B cell (primary cell): ENCODE results near the gene METTL17. TPM values are rescaled to one million over a fixed set of nuclear protein-coding genes. Genes with fewer than 3 reads are reported as not detected.

Source experiments
- ATAC-seq: fragments of 200-7000 bp; cut with Tn5 transposase; one replicate; pipeline ENCODE4 v1.10.0; 2021; ENCODE audit warnings: low read depth, mild to moderate bottlenecking, moderate number of reproducible peaks, moderate library complexity
- CTCF ChIA-PET: fragments of 350-600 bp; sonication (Branson Sonifier 250); formaldehyde crosslinking; loops from one replicate; lab custom pipeline; 2021; ENCODE audit warnings: antibody characterized with exemption, inconsistent platforms; lab: Charles Lee
- POLR2A ChIA-PET: fragments of 350-600 bp; sonication (Branson Sonifier 250); formaldehyde crosslinking; loops from one replicate; lab custom pipeline; 2021; ENCODE audit warnings: antibody characterized with exemption; lab: Charles Lee
- DNase-seq: peaks from one replicate; pipeline ENCODE4 v3.0.0; 2013
- H2AFZ ChIP-seq: 2 replicates; pipeline ENCODE4 v1.6.1; 2012; ENCODE audit warnings: mild to moderate bottlenecking, low read depth, low read length; ENCODE audit not compliant: insufficient read depth, poor library complexity, severe bottlenecking
- H3K27ac ChIP-seq, 2 donors: 1 replicate in 1 of 2; 2 replicates in 1 of 2; pipeline ENCODE4 v1.5.1; 2012 to 2013; ENCODE audit warnings: low read length in 2 of 2, mild to moderate bottlenecking in 2 of 2, moderate library complexity in 1 of 2
- H3K27me3 ChIP-seq, 4 experiments: fragments of 200-600 bp in 1 of 4; sonication (generic) in 1 of 4; replicated peaks in 1 of 4; 1 replicate in 2 of 4; 2 replicates in 2 of 4; pipeline versions ENCODE4 v1.6.1 to v1.7.0; 2013 to 2016; ENCODE audit warnings: low read length in 3 of 4, mild to moderate bottlenecking in 2 of 4, mixed read lengths in 1 of 4, moderate library complexity in 1 of 4; ENCODE audit not compliant: insufficient read depth in 4 of 4, control insufficient read depth in 3 of 4; ENCODE audit errors: control extremely low read depth in 1 of 4
- H3K36me3 ChIP-seq, 2 experiments: replicated peaks in 1 of 2; 1 replicate in 1 of 2; 2 replicates in 1 of 2; pipeline versions ENCODE4 v1.6.1 to v1.7.1; 2013; ENCODE audit warnings: low read length in 1 of 2; ENCODE audit not compliant: insufficient read depth in 2 of 2, control insufficient read depth in 1 of 2; ENCODE audit errors: control extremely low read depth in 1 of 2, extremely low read depth in 1 of 2
- H3K4me1 ChIP-seq, 2 donors: fragments of 200-600 bp in 1 of 2; sonication (generic) in 1 of 2; 1 replicate in 1 of 2; 2 replicates in 1 of 2; pipeline versions ENCODE4 v1.5.1 to v1.6.1; 2013 to 2017; ENCODE audit warnings: low read length in 2 of 2; ENCODE audit not compliant: control insufficient read depth in 2 of 2, insufficient read depth in 2 of 2
- H3K4me2 ChIP-seq: replicated peaks from 2 replicates; pipeline ENCODE3; 2012; ENCODE audit warnings: mild to moderate bottlenecking, low read depth, low read length; ENCODE audit not compliant: poor library complexity, severe bottlenecking
- H3K4me3 ChIP-seq, 5 experiments: fragments of 200-600 bp in 1 of 5; sonication (generic) in 1 of 5; 1 replicate in 3 of 5; 2 replicates in 2 of 5; pipeline versions ENCODE4 v1.5.1 to v1.7.0; 2011 to 2016; ENCODE audit warnings: low read length in 4 of 5, mild to moderate bottlenecking in 4 of 5, low read depth in 2 of 5, control low read depth in 1 of 5, moderate library complexity in 1 of 5; ENCODE audit not compliant: insufficient read depth in 1 of 5; ENCODE audit errors: control extremely low read depth in 1 of 5, extremely low read depth in 1 of 5
- H3K79me2 ChIP-seq: fragments of 200-600 bp; sonication (generic); one replicate; pipeline ENCODE4 v1.6.0; 2016; ENCODE audit warnings: low read length; ENCODE audit not compliant: control insufficient read depth, insufficient read depth
- H3K9ac ChIP-seq: fragments of 200-600 bp; sonication (generic); 2 replicates; pipeline ENCODE4 v1.6.1; 2017; ENCODE audit warnings: mild to moderate bottlenecking, low read length, moderate library complexity
- H3K9me3 ChIP-seq, 3 donors: one replicate each; pipeline versions ENCODE4 v1.6.1 to v1.7.1; 2013; ENCODE audit warnings: low read length in 2 of 3; ENCODE audit not compliant: control insufficient read depth in 2 of 3, insufficient read depth in 1 of 3; ENCODE audit errors: control extremely low read depth in 1 of 3
- H4K20me1 ChIP-seq: 2 replicates; pipeline ENCODE4 v1.6.0; 2012; ENCODE audit warnings: mild to moderate bottlenecking, low read length; ENCODE audit not compliant: insufficient read depth, control insufficient read depth, poor library complexity, severe bottlenecking
- H3K27ac Mint-ChIP-seq: one replicate; pipeline ENCODE4 v1.8.0; 2021; ENCODE audit warnings: mixed read lengths
- H3K27me3 Mint-ChIP-seq: one replicate; pipeline ENCODE4 v1.8.0; 2021; ENCODE audit warnings: mixed read lengths
- H3K4me1 Mint-ChIP-seq: one replicate; pipeline ENCODE4 v1.8.0; 2021; ENCODE audit warnings: mixed read lengths
- H3K4me3 Mint-ChIP-seq: one replicate; pipeline ENCODE4 v1.8.0; 2021; ENCODE audit warnings: mixed read lengths
- H3K9me3 Mint-ChIP-seq: one replicate; pipeline ENCODE4 v1.8.0; 2022; ENCODE audit warnings: mixed read lengths; ENCODE audit not compliant: insufficient read depth
- EZH2 ChIP-seq: IDR thresholded peaks from 2 replicates; pipeline ENCODE4 v1.6.1; 2012; ENCODE audit warnings: borderline replicate concordance, low read depth, mild to moderate bottlenecking, moderate library complexity, low read length; ENCODE audit not compliant: insufficient read depth, poor library complexity, severe bottlenecking
- WGBS: methylation state at CpG from one replicate; pipeline ENCODE4 v1.1.5; 2013; ENCODE audit warnings: missing lambda C conversion rate; ENCODE audit not compliant: insufficient coverage; 5-methylcytosine and 5-hydroxymethylcytosine counted together
- intact Hi-C: fragments of 100-400 bp; cut with micrococcal nuclease; formaldehyde crosslinking; loops from one replicate; pipeline ENCODE4 v1.10.0; 2022
- polyA plus RNA-seq: library from polyadenylated mRNA; depleted of rRNA; stranded (reverse); fragments of >200 nt; gene quantifications from 2 replicates; pipeline ENCODE4 v1.2.3, GENCODE V29; 2012
- total RNA-seq, 2 donors: library from RNA; stranded (reverse); fragments of 120-200 nt in 1 of 2; gene quantifications; 1 replicate in 1 of 2; 2 replicates in 1 of 2; pipeline versions ENCODE4 v1.2.3 to v1.2.4, GENCODE V29; 2013 to 2022
- TF ChIP-seq, protein P1 (sequence below): fragments of 200-600 bp; IDR thresholded peaks from one replicate; pipeline ENCODE4 v1.8.0; 2022; ENCODE audit warnings: antibody characterized with exemption, mild to moderate bottlenecking

Gene METTL17
- total and polyA plus RNA-seq, 2 donors (not counting 1 experiment from before 2014, with no cell fraction given), result 116 to 201 TPM

DNA sequence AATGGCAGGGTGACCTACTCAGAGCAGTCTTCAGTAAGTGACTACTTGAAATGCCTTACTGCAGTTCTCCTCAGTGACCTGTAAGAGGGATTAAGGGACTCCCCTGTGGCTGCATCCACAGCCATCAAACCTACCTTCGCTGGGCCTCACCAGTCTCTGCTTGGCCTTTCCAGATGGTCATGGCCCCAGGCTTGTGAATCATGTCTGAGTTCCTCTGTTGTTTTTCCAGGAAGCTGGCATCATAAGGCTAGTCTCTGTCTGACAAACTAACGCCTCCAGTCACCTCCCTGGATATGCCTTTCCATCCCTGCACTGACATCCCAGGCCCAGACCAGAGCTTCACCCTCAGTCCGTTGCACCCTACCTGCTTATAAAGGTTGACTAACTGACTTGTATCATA, 20.4 kb upstream of the METTL17 start:
- ChIA-PET CTCF (interaction anchor here (2.5 to 7.2 kb wide), 3 partner anchors 8 to 273 kb away, joined by 20 to 67 read pairs (median 46); no protein-coding TSS in a partner anchor), POLR2A (no interaction called here)
- Mint-ChIP-seq H3K9me3 (no peaks in the 10 kb centered on the region), H3K4me3 (no peak overlapping the region), H3K27ac (no peak overlapping the region), H3K27me3 (peaks cover 71% of the 10 kb centered on the region), H3K4me1 (peaks cover 11% of the 10 kb centered on the region)
- no peak for ATAC-seq
- Histone ChIP-seq H3K4me1 (peaks cover 8 to 14% of the 10 kb centered on the region in 2 donors), H3K9ac (no peak overlapping the region), H2AFZ (no peak overlapping the region), H3K4me2 (no peak overlapping the region), H3K9me3 (no peaks in the 10 kb centered on the region), H4K20me1 (no peaks in the 10 kb centered on the region), H3K4me3 (no peak overlapping the region), H3K79me2 (no peaks in the 10 kb centered on the region), H3K27me3 (peaks cover 0 to 52% (median 17%) of the 10 kb centered on the region in 4 experiments), H3K36me3 (no peaks in the 10 kb centered on the region), H3K27ac (no peak overlapping the region)
- intact Hi-C loops, result no loop called here
- no peak for TF ChIP-seq EZH2
- TF ChIP-seq, protein P1, sequence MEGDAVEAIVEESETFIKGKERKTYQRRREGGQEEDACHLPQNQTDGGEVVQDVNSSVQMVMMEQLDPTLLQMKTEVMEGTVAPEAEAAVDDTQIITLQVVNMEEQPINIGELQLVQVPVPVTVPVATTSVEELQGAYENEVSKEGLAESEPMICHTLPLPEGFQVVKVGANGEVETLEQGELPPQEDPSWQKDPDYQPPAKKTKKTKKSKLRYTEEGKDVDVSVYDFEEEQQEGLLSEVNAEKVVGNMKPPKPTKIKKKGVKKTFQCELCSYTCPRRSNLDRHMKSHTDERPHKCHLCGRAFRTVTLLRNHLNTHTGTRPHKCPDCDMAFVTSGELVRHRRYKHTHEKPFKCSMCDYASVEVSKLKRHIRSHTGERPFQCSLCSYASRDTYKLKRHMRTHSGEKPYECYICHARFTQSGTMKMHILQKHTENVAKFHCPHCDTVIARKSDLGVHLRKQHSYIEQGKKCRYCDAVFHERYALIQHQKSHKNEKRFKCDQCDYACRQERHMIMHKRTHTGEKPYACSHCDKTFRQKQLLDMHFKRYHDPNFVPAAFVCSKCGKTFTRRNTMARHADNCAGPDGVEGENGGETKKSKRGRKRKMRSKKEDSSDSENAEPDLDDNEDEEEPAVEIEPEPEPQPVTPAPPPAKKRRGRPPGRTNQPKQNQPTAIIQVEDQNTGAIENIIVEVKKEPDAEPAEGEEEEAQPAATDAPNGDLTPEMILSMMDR, result no peak
- no peak for DNase-seq
- WGBS, result 95% methylated on average over 2 of the region's 3 CpGs

- Histone ChIP-seq H4K20me1 (no peaks in the 10 kb centered on the region), H3K27ac (no peak overlapping the region), H3K79me2 (no peaks in the 10 kb centered on the region), H2AFZ (peak overlapping the region; percentile 94), H3K27me3 (peaks cover 0 to 43% (median 10%) of the 10 kb centered on the region in 4 experiments), H3K36me3 (no peaks in the 10 kb centered on the region), H3K4me1 (peaks cover 8 to 14% of the 10 kb centered on the region in 2 donors), H3K4me3 (peak overlapping the region in 4 of 5 experiments; percentile 62 to 76 (median 69)), H3K9ac (peak overlapping the region; percentile 71), H3K9me3 (no peaks in the 10 kb centered on the region), H3K4me2 (peak overlapping the region; percentile 95)
- Mint-ChIP-seq H3K27me3 (peaks cover 66% of the 10 kb centered on the region), H3K27ac (no peak overlapping the region), H3K4me1 (peaks cover 11% of the 10 kb centered on the region), H3K9me3 (no peaks in the 10 kb centered on the region), H3K4me3 (peak overlapping the region; percentile 96)
- POLR2A ChIA-PET, result interaction anchor here (0.8 kb wide), 1 partner anchor 12 kb away, joined by 3 read pairs; no protein-coding TSS in a partner anchor
- WGBS, result 30% methylated on average over 10 of the region's 10 CpGs
- intact Hi-C loops, result loop anchor here (2.0 to 5.0 kb wide), 3 partner anchors 54 to 358 kb away; partner anchors contain the start of genes NDRG2 and RNASE4
- ATAC-seq (no peak), DNase-seq (no peak)
- no peak for TF ChIP-seq EZH2
- TF ChIP-seq, protein P1, result no peak
- CTCF ChIA-PET, result interaction anchor here (0.7 to 7.2 kb wide), 42 partner anchors 9 to 1629 kb away, joined by 3 to 67 read pairs (median 4); partner anchors contain the start of genes ARHGEF40, RNASE6, SLC39A2 and TMEM253
Measured at GRCh38 chr14:20970647-20970982, 19.2 kb upstream of the METTL17 start.
